NCI-H345 (cell line): ENCODE data around the gene CPLX4.

Experiments used
- DNase-seq: peaks from one replicate; lab custom pipeline; 2025; lab: John Stamatoyannopoulos, UW

CPLX4 gene

GRCh38 chr18:59318460-59319050, at the start of gene CPLX4:
Gene CPLX4 (minus strand): TSS chr18:59318649. CDS start chr18:59318462, 187 bp downstream.
- DNase-seq: no peak

GRCh38 chr18:59360381-59360780, 41.9 kb upstream of the CPLX4 start:
- DNase-seq: no peak

- no peak for DNase-seq
Measured at GRCh38 chr18:59359576-59359952, 41.1 kb upstream of the CPLX4 start.

GRCh38 chr18:59358712-59359575, 40.5 kb upstream of the CPLX4 start, which contains the start of gene LMAN1:
Gene LMAN1 (minus strand): TSS chr18:59359265. CDS start chr18:59359244, 21 bp downstream.
- DNase-seq: peak; percentile 96

GRCh38 chr18:59358414-59358711, 39.9 kb upstream of the CPLX4 start:
- no peak for DNase-seq

GRCh38 chr18:59357928-59358327, 39.5 kb upstream of the CPLX4 start:
- DNase-seq: no peak

- no peak for DNase-seq
Measured at GRCh38 chr18:59354731-59355130, 36.3 kb upstream of the CPLX4 start.

- DNase-seq: peak; percentile 5
Measured at GRCh38 chr18:59353079-59353680, 34.7 kb upstream of the CPLX4 start.

GRCh38 chr18:59352250-59352855, 33.9 kb upstream of the CPLX4 start:
- DNase-seq: no peak

- no peak for DNase-seq
Measured at GRCh38 chr18:59345556-59345955, 27.1 kb upstream of the CPLX4 start.

GRCh38 chr18:59344996-59345395, 26.5 kb upstream of the CPLX4 start:
- no peak for DNase-seq

GRCh38 chr18:59343926-59344325, 25.5 kb upstream of the CPLX4 start:
- no peak for DNase-seq

GRCh38 chr18:59340817-59341216, 22.4 kb upstream of the CPLX4 start:
- no peak for DNase-seq

- DNase-seq: no peak
Measured at GRCh38 chr18:59340312-59340711, 21.9 kb upstream of the CPLX4 start.

GRCh38 chr18:59332986-59333385, 14.5 kb upstream of the CPLX4 start:
- DNase-seq: no peak

- DNase-seq: no peak
Measured at GRCh38 chr18:59328683-59329082, 10.2 kb upstream of the CPLX4 start.

- DNase-seq: no peak
Measured at GRCh38 chr18:59325965-59326364, 7.5 kb upstream of the CPLX4 start.

GRCh38 chr18:59324623-59324971, 6.1 kb upstream of the CPLX4 start:
- DNase-seq: no peak

GRCh38 chr18:59323931-59324622, 5.6 kb upstream of the CPLX4 start:
- no peak for DNase-seq

GRCh38 chr18:59311631-59312030, 6.8 kb downstream of the CPLX4 start:
- no peak for DNase-seq

- DNase-seq: no peak
Measured at GRCh38 chr18:59308938-59309260, 9.6 kb downstream of the CPLX4 start.

- peak; percentile 74 for DNase-seq
Measured at GRCh38 chr18:59308248-59308937, 10.1 kb downstream of the CPLX4 start.
